ENCODE measurements around the gene TIGD2. TPM values are rescaled to one million over a fixed set of nuclear protein-coding genes. Genes with fewer than 3 reads are reported as not detected.

The TIGD2 gene
- 6.2 and 7.1 TPM in 2 replicates for polyA plus RNA-seq (2014; cell fraction: cytosol; rRNA removed)
- 3.1 and 3.4 TPM in 2 replicates for polyA plus RNA-seq (2014; cell fraction: nucleus; rRNA removed)

- peak; percentile 81 for DNase-seq (ENCODE audit: low spot score)
Measured at GRCh38 chr4:89110986-89111832, at the start of gene TIGD2. Gene TIGD2 (plus strand): TSS chr4:89111533. CDS start chr4:89112975, 1,442 bp downstream.

DNA sequence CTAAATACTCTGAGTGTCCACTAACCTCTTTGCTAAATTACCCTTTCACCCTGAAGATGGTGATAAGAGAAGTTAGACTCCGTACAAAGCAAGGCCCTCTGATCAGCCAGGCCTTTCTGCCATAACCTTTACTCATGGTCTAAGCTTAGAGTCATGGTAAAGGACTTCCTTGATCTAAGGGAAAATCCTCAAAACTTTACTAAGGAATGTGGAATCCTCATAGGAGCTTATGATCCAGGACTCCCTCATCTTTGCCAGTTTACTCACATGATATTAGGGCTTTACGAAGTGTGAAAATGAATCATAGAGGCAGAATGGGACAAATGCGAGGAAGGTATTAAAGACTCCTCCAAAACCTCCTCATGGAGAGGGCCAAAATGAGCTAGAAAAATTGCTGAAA is 46.5 kb upstream of the TIGD2 start:
- DNase-seq (ENCODE audit: low spot score): no peak

DNA sequence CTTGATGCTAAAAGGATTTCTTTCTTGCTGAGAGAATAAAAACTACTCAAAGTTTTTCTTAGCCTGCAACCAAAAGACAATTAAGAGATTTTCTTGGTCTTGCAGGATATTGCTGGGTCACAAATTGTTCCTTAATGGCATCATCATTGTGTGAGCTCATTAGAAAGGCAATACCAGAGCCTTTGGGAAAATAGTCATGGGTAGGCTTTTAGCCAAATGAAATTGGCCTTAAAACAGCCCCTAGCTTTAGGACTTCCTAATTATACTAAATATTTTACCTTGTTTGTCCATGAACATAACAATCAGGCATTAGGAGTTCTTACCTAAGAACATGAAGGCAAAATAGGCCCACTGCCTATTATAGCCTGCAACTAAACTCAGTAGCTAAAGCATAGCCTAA is 43.9 kb upstream of the TIGD2 start:
- no peak for DNase-seq (ENCODE audit: low spot score)

DNA sequence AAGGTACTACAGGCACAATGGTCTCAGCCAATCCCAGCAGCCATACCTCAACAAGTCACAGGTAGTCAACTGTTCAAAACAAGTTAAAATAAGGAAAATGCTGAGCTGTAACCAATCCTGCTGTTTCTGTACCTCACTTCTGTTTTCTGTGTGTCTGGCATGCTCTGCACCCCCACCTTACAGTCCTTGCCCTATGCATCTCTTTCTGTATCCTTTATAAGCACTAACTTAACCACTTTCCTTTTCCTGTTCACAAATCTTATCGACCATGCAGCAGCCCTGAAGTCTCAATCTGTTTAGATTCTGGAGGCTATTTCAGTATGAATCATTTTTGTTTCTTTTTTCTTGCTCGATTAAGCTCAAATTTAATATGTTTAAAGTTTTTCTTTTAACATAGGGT is 41.9 kb upstream of the TIGD2 start:
- no peak for DNase-seq (ENCODE audit: low spot score)

GRCh38 chr4:89070041-89070440 is 41.3 kb upstream of the TIGD2 start:
- no peak for DNase-seq (ENCODE audit: low spot score)

GRCh38 chr4:89071311-89071710 is 40.0 kb upstream of the TIGD2 start:
- DNase-seq (ENCODE audit: low spot score): no peak

GRCh38 chr4:89072921-89073320 is 38.4 kb upstream of the TIGD2 start:
- no peak for DNase-seq (ENCODE audit: low spot score)

GRCh38 chr4:89077761-89078160 is 33.6 kb upstream of the TIGD2 start:
- no peak for DNase-seq (ENCODE audit: low spot score)

- no peak for DNase-seq (ENCODE audit: low spot score)
Measured at GRCh38 chr4:89078300-89078699, 33.0 kb upstream of the TIGD2 start.

- DNase-seq (ENCODE audit: low spot score): no peak
Measured at GRCh38 chr4:89099034-89099433, 12.3 kb upstream of the TIGD2 start.

DNA sequence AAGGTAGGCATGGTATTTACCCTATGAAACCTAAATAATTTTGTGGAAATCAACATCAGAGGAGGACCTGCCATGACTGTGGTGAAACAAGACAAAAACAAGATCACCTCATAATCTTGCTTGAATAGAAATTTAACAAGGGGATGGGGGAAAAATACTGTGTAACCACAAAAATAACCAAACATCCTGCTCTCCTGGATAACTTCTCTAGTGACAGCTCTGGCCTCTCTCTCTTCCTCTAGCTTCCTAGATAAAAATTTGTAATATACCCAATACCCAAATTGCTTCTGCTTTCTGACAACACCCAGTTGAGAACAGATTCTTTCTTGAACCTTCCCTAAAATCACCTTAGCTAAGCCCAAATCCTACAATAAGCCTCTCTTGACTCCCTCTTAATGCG is 11.9 kb upstream of the TIGD2 start:
- no peak for DNase-seq (ENCODE audit: low spot score)

- no peak for DNase-seq (ENCODE audit: low spot score)
Measured at GRCh38 chr4:89100853-89101252, 10.5 kb upstream of the TIGD2 start.

DNA sequence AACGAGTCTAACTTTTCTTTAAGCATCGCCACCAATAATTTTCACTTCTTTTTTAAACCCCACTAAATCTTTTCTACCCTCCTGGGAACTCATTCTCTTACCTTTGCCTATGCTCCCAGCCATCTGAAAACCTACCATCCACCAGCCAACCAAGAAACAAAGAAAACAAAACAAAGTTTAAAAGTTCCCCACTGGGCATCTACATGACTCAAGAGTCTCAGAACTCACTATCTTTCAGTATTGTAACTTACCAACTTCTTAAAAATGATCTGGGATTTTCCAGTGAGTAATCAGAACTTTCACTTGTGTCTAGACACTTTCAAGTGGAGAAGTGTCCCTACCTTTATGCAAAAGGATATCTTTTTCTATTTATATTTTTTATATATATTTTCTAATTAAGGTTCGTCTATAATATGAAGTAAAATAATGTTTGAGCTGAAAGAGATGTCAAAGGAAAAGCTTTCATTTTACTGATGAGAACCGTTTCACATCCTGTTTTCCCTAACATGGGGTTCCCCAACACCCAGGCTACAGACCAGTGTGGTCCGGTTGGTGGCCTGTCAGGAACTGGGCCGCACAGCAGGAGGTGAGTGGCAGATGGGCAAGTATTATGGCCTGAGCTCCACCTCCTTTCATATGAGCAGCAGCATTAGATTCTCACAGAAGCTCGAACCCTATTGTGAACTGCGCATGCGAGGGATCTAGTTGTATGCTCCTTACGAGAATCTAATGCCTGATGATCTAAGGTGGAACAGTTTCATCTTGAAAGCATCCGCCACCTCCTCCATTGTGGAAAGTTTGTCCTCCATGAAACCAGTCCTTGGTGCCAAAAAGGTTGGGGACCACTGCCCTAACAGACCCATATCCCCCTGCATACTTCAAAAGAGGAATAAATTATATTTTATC is 9.8 kb upstream of the TIGD2 start:
- DNase-seq (ENCODE audit: low spot score): no peak

GRCh38 chr4:89105726-89106125 is 5.6 kb upstream of the TIGD2 start:
- DNase-seq (ENCODE audit: low spot score): no peak

DNA sequence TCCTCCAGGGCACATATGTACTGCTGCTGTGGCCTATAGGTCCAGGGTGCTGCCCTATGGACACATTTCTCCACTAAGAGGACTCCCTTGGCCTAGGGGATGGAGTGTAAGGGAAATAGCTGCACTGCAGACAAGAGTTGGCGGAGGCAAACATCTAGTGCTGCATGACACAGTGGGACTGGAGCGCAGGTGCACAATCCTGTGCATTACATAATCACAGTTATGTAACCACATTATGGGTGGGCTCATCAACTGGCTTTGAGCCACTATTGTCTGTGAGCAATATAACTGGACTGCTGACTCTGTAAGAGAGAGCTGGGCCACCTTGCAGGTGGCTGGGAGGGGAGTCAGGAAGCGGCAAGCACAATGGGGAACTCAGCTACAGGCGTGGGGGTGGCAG is 3.2 kb upstream of the TIGD2 start:
- no peak for DNase-seq (ENCODE audit: low spot score)

DNA sequence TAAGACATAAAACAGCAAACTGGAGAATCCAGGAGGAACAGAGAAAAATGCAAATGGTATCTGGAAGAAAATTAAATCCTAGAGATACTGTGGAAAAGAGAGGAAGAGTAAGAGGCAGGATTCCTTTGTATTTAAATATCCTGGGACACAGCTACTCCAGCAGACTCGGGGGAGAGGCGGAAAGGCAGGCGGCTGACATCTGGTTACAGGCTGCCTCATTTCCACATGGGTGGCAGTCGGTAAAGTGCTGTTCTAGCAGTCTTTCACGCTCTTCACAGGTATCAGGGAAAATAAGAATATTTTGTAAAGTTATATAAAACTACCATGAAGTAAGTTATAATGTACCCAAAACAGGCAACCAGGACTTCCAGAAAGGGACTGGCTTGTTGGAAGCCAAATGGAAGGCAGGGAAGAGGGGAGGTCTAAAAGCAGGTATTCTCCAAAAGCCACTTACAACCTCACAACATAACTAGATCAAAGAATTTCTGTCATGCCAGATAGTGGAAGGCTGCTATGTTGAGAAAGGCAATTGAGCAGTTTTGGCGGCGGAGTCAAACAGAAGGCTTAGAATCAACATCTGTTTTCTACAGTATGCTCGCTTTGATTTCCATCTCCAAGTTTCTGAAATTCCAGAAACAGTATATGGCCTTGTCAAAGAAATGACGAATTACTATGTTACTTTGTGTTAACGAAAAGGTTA is 1.3 kb upstream of the TIGD2 start:
- DNase-seq (ENCODE audit: low spot score): no peak

DNA sequence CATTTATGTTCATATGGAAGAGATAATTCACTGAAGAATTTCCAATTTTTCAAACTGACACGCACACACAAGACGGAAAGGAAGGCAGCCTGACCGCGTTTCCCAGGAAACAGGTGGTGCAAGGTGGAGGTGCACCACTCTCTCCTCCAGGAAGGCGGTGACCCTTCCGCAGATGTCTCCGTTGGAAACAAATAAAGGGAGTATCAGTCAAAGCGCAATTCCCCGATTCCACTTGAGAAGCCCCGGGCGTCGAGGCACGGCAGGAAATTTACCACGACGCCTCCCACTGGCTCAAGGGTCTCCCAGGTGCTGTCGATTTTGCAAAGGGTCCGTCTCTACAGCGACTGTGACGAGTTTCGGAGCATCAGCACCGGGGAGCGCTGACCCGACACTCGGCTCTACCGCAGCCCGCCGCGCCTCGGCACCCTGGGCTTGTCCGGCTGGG is 770 bp upstream of the TIGD2 start:
- peak; percentile 24 for DNase-seq (ENCODE audit: low spot score)

DNA sequence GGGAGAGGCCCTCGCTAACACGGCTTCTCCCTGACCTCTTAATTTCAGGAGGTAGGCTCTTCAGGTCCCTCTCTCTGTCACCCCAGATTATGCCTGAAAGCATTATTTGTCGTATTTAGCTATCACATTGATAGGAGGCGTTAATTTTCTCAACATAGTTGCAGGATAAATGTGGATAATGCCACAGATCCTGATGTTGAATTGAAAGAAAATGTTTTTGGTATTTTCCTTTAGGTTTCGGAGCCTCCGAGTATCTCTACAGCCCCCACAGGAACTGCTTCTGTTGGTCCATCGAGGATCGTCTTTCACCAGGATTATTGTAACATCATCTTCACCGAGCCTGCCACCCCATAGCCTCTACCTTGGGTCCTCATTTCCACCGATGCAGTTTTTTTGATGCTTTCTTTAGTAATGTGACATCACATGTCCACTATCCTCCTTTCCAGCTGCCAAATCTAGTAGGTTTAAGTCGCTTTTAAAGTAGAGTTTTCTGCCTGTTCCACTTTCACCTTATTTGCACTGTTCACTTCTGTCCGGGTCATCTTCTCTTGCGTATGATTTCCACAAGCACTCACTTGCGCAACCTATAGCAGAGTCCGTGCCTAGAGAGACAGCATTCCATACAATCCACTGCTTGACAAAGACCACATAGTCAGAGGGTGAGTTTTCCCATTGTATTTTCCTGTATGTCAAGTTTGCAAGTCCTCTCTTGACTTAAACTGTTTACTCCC is 665 bp downstream of the TIGD2 start:
- peak; percentile 20 for DNase-seq (ENCODE audit: low spot score)

GRCh38 chr4:89113415-89113814 is 2.1 kb downstream of the TIGD2 start:
- no peak for DNase-seq (ENCODE audit: low spot score)

DNA sequence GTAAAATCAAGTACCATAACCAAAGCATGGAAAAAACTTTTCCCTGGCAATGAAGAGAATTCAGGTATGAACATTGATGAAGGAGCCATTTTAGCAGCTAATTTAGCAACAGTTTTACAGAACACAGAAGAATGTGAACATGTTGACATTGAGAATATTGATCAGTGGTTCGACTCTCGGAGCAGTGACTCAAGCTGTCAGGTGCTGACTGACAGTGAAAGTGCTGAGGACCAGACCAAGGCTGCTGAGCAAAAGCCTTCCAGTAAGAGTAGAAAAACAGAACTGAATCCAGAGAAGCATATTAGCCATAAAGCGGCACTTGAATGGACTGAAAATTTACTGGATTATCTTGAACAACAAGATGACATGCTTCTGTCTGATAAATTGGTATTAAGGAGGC is 2.8 kb downstream of the TIGD2 start:
- no peak for DNase-seq (ENCODE audit: low spot score)

DNA sequence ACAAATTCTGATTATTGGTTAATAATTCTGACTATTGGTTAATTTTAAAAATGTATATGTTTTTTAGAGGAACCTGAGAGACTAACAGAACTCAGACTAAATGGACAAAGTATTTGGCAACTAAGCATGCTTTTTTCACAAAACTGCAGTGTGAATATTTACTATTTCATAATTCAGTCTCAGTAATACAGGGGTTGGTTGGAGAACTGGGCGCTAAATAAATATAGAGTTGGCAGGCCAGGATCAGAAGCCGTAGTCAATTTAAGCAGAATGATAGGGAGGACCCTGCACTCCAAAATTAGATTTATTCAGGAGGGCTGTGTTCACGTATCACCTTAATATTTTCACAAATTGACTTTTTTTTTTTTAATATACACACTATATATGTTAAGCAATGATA is 5.8 kb downstream of the TIGD2 start:
- DNase-seq (ENCODE audit: low spot score): no peak
